GM21423 (cell line): Measurements from ENCODE around the gene MATN4.
"Not testable (repeated sequence)": the region's sequence is repeated elsewhere in the genome, so short reads cannot be mapped to it uniquely, and the experiment has no call there.

Experiments used
- ATAC-seq: cut with Tn5 transposase; IDR thresholded peaks from one replicate; pipeline ENCODE4 v1.9.1; 2021; ENCODE audit warnings: mild to moderate bottlenecking, moderate library complexity; ENCODE audit not compliant: unreplicated experiment

Gene MATN4

GRCh38 chr20:45308117-45308778 is at the start of gene MATN4:
MATN4 (minus strand) TSS chr20:45308299; CDS start chr20:45305582, 2,717 bp downstream.
- no peak for ATAC-seq

- ATAC-seq: no peak
Measured at GRCh38 chr20:45355209-45356084, 47.3 kb upstream of the MATN4 start.

GRCh38 chr20:45354423-45355208 is 46.5 kb upstream of the MATN4 start:
- no peak for ATAC-seq

GRCh38 chr20:45353746-45354145 is 45.6 kb upstream of the MATN4 start:
- ATAC-seq: no peak

- ATAC-seq: no peak
Measured at GRCh38 chr20:45352729-45353128, 44.6 kb upstream of the MATN4 start.

- ATAC-seq: not testable (repeated sequence)
Measured at GRCh38 chr20:45350795-45351194, 42.7 kb upstream of the MATN4 start.

- ATAC-seq: no peak
Measured at GRCh38 chr20:45350217-45350616, 42.1 kb upstream of the MATN4 start.

GRCh38 chr20:45347936-45348778 is 40.1 kb upstream of the MATN4 start, which contains the start of gene SDC4:
SDC4 (minus strand) TSS chr20:45348424; CDS start chr20:45348384, 40 bp downstream.
- no peak for ATAC-seq

GRCh38 chr20:45347297-45347935 is 39.3 kb upstream of the MATN4 start:
- no peak for ATAC-seq

GRCh38 chr20:45346851-45347250 is 38.8 kb upstream of the MATN4 start:
- ATAC-seq: no peak

- ATAC-seq: peak; percentile 43
Measured at GRCh38 chr20:45346291-45346718, 38.2 kb upstream of the MATN4 start.

GRCh38 chr20:45345104-45345936 is 37.2 kb upstream of the MATN4 start:
- ATAC-seq: no peak

GRCh38 chr20:45344168-45344860 is 36.2 kb upstream of the MATN4 start:
- no peak for ATAC-seq

- ATAC-seq: no peak
Measured at GRCh38 chr20:45343532-45344167, 35.6 kb upstream of the MATN4 start.

- no peak for ATAC-seq
Measured at GRCh38 chr20:45342855-45343531, 34.9 kb upstream of the MATN4 start.

GRCh38 chr20:45341939-45342854 is 34.1 kb upstream of the MATN4 start:
- no peak for ATAC-seq
